H1 (cell line): ENCODE data around the gene COL5A3. TPM values are rescaled to one million over a fixed set of nuclear protein-coding genes. Genes with fewer than 3 reads are reported as not detected.

Experiments used
- CTCF ChIA-PET: fragments of 300-600 bp; sonication (Branson Sonifier 250); formaldehyde crosslinking; loops from one replicate; lab custom pipeline; 2021; ENCODE audit not compliant: partially characterized antibody; lab: Charles Lee
- POLR2A ChIA-PET: fragments of 300-600 bp; sonication (Branson Sonifier 250); formaldehyde crosslinking; loops from one replicate; lab custom pipeline; 2021; ENCODE audit warnings: inconsistent platforms; ENCODE audit not compliant: partially characterized antibody; lab: Charles Lee
- DNase-seq, 2 experiments: peaks; one replicate each; pipeline versions ENCODE4 v3.0.0 to v3.0.0-alpha.2; 2010 to 2022; ENCODE audit warnings: low spot score in 2 of 2, low read depth in 1 of 2, mixed read lengths in 1 of 2
- FAIRE-seq: peaks from 2 replicates; lab custom pipeline; 2011; peaks lifted over from hg19 to GRCh38; lab: Jason Lieb, UNC
- H2AFZ ChIP-seq: 2 replicates; pipeline ENCODE4 v1.8.1; 2012; ENCODE audit warnings: low read length, inconsistent platforms
- H2AK5ac ChIP-seq: 2 replicates; pipeline ENCODE4 v1.6.1; 2013; ENCODE audit warnings: low read depth, low read length
- H2BK120ac ChIP-seq: replicated peaks from 2 replicates; pipeline ENCODE3; 2013; ENCODE audit warnings: low read depth, low read length, inconsistent platforms
- H2BK12ac ChIP-seq: 2 replicates; pipeline ENCODE4 v1.6.1; 2013; ENCODE audit warnings: low read depth, low read length
- H2BK15ac ChIP-seq: 2 replicates; pipeline ENCODE4 v1.6.1; 2013; ENCODE audit warnings: low read length
- H2BK20ac ChIP-seq: 2 replicates; pipeline ENCODE4 v1.6.1; 2013; ENCODE audit warnings: low read length
- H2BK5ac ChIP-seq: 2 replicates; pipeline ENCODE4 v1.6.1; 2013; ENCODE audit warnings: low read depth, low read length
- H3K14ac ChIP-seq: 2 replicates; pipeline ENCODE4 v1.6.1; 2013; ENCODE audit warnings: inconsistent platforms; ENCODE audit not compliant: insufficient read length
- H3K18ac ChIP-seq: 2 replicates; pipeline ENCODE4 v1.6.1; 2013; ENCODE audit warnings: low read length; ENCODE audit errors: extremely low read depth
- H3K23ac ChIP-seq: 2 replicates; pipeline ENCODE4 v1.6.1; 2013; ENCODE audit warnings: inconsistent platforms; ENCODE audit not compliant: insufficient read length
- H3K23me2 ChIP-seq: 2 replicates; pipeline ENCODE4 v1.6.1; 2013; ENCODE audit warnings: low read depth, low read length
- H3K27ac ChIP-seq: 2 replicates; pipeline ENCODE4 v1.6.1; 2011; ENCODE audit warnings: low read depth, low read length, inconsistent platforms
- H3K27me3 ChIP-seq, 4 experiments: replicated peaks in 1 of 4; 1 replicate in 1 of 4; 2 replicates in 3 of 4; pipeline versions ENCODE4 v1.6.1 to v1.8.1; 2011 to 2013; ENCODE audit warnings: low read length in 3 of 4, mild to moderate bottlenecking in 3 of 4, inconsistent platforms in 2 of 4, mixed read lengths in 2 of 4, moderate library complexity in 1 of 4; ENCODE audit not compliant: control insufficient read depth in 3 of 4, insufficient read depth in 3 of 4; ENCODE audit errors: extremely low read depth in 1 of 4
- H3K36me3 ChIP-seq, 4 experiments: 2 replicates each; pipeline versions ENCODE4 v1.6.1 to v1.8.1; 2011 to 2013; ENCODE audit warnings: mild to moderate bottlenecking in 4 of 4, low read length in 3 of 4, moderate library complexity in 2 of 4, control low read depth in 1 of 4, inconsistent platforms in 1 of 4; ENCODE audit not compliant: insufficient read depth in 4 of 4, control insufficient read depth in 2 of 4
- H3K4ac ChIP-seq: replicated peaks from 2 replicates; pipeline ENCODE3; 2013; ENCODE audit warnings: low read length, low read depth, mixed read lengths, inconsistent platforms; ENCODE audit not compliant: insufficient read length
- H3K4me1 ChIP-seq, 4 experiments: replicated peaks in 1 of 4; 1 replicate in 1 of 4; 2 replicates in 3 of 4; pipeline versions ENCODE4 v1.6.1 to v1.8.1; 2011 to 2013; ENCODE audit warnings: low read length in 3 of 4, inconsistent platforms in 2 of 4, mixed read lengths in 1 of 4; ENCODE audit not compliant: insufficient read depth in 4 of 4, control insufficient read depth in 3 of 4
- H3K4me2 ChIP-seq, 2 experiments: 2 replicates each; pipeline versions ENCODE4 v1.6.1 to v1.8.1; 2011 to 2013; ENCODE audit warnings: low read depth in 2 of 2, low read length in 2 of 2, control low read depth in 1 of 2, inconsistent platforms in 1 of 2, mild to moderate bottlenecking in 1 of 2; ENCODE audit not compliant: insufficient read depth in 1 of 2
- H3K4me3 ChIP-seq, 4 experiments: fragments of 200-600, 300-600 bp in 1 of 4; sonication (generic), shearing (Covaris generic), sonication (Bioruptor Twin) in 1 of 4; 2 replicates each; pipeline versions ENCODE4 v1.5.1 to v1.8.1; 2011 to 2016; ENCODE audit warnings: low read length in 4 of 4, low read depth in 3 of 4, control low read depth in 2 of 4, inconsistent platforms in 2 of 4, mild to moderate bottlenecking in 2 of 4, mixed read lengths in 1 of 4, moderate library complexity in 1 of 4; ENCODE audit not compliant: insufficient read depth in 2 of 4; ENCODE audit errors: extremely low read depth in 1 of 4
- H3K56ac ChIP-seq: replicated peaks from 2 replicates; pipeline ENCODE3; 2013; ENCODE audit warnings: low read depth, mild to moderate bottlenecking, mixed read lengths, low read length, inconsistent platforms; ENCODE audit not compliant: insufficient read length
- H3K79me1 ChIP-seq: 2 replicates; pipeline ENCODE4 v1.6.1; 2013; ENCODE audit warnings: low read depth, low read length, control low read depth
- H3K79me2 ChIP-seq, 2 experiments: 2 replicates each; pipeline versions ENCODE4 v1.6.1 to v1.8.1; 2012 to 2013; ENCODE audit warnings: low read length in 2 of 2, mild to moderate bottlenecking in 2 of 2, inconsistent platforms in 1 of 2; ENCODE audit not compliant: insufficient read depth in 2 of 2, control insufficient read depth in 1 of 2
- H3K9ac ChIP-seq, 4 experiments: replicated peaks in 1 of 4; 1 replicate in 1 of 4; 2 replicates in 3 of 4; pipeline versions ENCODE4 v1.6.1 to v1.8.1; 2011 to 2013; ENCODE audit warnings: low read depth in 3 of 4, low read length in 3 of 4, control low read depth in 2 of 4, mild to moderate bottlenecking in 2 of 4, moderate library complexity in 2 of 4, inconsistent platforms in 1 of 4; ENCODE audit errors: extremely low read depth in 1 of 4
- H3K9me3 ChIP-seq, 2 experiments: 2 replicates each; pipeline versions ENCODE4 v1.6.1 to v1.8.1; 2012 to 2013; ENCODE audit warnings: mild to moderate bottlenecking in 2 of 2, moderate library complexity in 2 of 2, control low read depth in 1 of 2, inconsistent platforms in 1 of 2, low read depth in 1 of 2, low read length in 1 of 2, mixed read lengths in 1 of 2; ENCODE audit not compliant: insufficient read depth in 2 of 2
- H4K20me1 ChIP-seq, 2 experiments: replicated peaks in 1 of 2; 2 replicates each; pipeline versions ENCODE3 to v1.8.1; 2011 to 2013; ENCODE audit warnings: inconsistent platforms in 2 of 2, low read length in 2 of 2, mild to moderate bottlenecking in 1 of 2; ENCODE audit not compliant: insufficient read depth in 2 of 2, control insufficient read depth in 1 of 2
- H4K5ac ChIP-seq: 2 replicates; pipeline ENCODE4 v1.6.1; 2013; ENCODE audit warnings: low read length, low read depth, mixed read lengths, inconsistent platforms; ENCODE audit not compliant: insufficient read length
- H4K8ac ChIP-seq: 2 replicates; pipeline ENCODE4 v1.8.0; 2013; ENCODE audit warnings: mild to moderate bottlenecking, moderate library complexity, low read length, inconsistent platforms; ENCODE audit not compliant: insufficient read depth; ENCODE audit errors: extremely low read depth
- H4K91ac ChIP-seq: replicated peaks from 2 replicates; pipeline ENCODE3; 2013; ENCODE audit warnings: low read length, mixed read lengths, inconsistent platforms; ENCODE audit not compliant: insufficient read length
- CHD1 ChIP-seq: IDR thresholded peaks from 2 replicates; pipeline ENCODE4 v1.6.1; 2012; ENCODE audit warnings: low read depth, low read length, improper control_type of control experiment
- EZH2 ChIP-seq: fragments of 200-600 bp; sonication (generic); IDR thresholded peaks from 2 replicates; pipeline ENCODE4 v1.7.1; 2012; ENCODE audit warnings: low read depth, mild to moderate bottlenecking, moderate library complexity, low read length, inconsistent platforms; ENCODE audit not compliant: severe bottlenecking
- GABPA ChIP-seq: IDR thresholded peaks from 2 replicates; pipeline ENCODE4 v1.6.1; 2011; ENCODE audit warnings: mild to moderate bottlenecking, low read length, moderate library complexity, borderline replicate concordance; ENCODE audit not compliant: insufficient read depth
- JUND ChIP-seq: IDR thresholded peaks from 2 replicates; pipeline ENCODE4 v1.6.1; 2011; ENCODE audit warnings: mild to moderate bottlenecking, improper control_type of control experiment, low read length
- NRF1 ChIP-seq: IDR thresholded peaks from 2 replicates; pipeline ENCODE4 v1.6.1; 2011; ENCODE audit warnings: mild to moderate bottlenecking, low read depth, low read length, improper control_type of control experiment
- POLR2A ChIP-seq, 2 experiments: IDR thresholded peaks; 1 replicate in 1 of 2; 2 replicates in 1 of 2; pipeline ENCODE4 v1.6.1; 2011; ENCODE audit warnings: low read depth in 2 of 2, low read length in 2 of 2, mild to moderate bottlenecking in 2 of 2; ENCODE audit errors: control extremely low read depth in 1 of 2
- POU5F1 ChIP-seq: IDR thresholded peaks from 2 replicates; pipeline ENCODE4 v1.6.1; 2011; ENCODE audit warnings: low read depth, mild to moderate bottlenecking, low read length, moderate library complexity
- RXRA ChIP-seq: IDR thresholded peaks from 2 replicates; pipeline ENCODE4 v1.6.1; 2011; ENCODE audit warnings: low read depth, mild to moderate bottlenecking, low read length, moderate library complexity; ENCODE audit not compliant: insufficient read depth
- SP1 ChIP-seq: IDR thresholded peaks from 2 replicates; pipeline ENCODE4 v1.6.1; 2011; ENCODE audit warnings: low read depth, low read length
- YY1 ChIP-seq: IDR thresholded peaks from 2 replicates; pipeline ENCODE4 v1.6.1; 2011; ENCODE audit warnings: low read depth, mild to moderate bottlenecking, low read length
- ZNF274 ChIP-seq: IDR thresholded peaks from 2 replicates; pipeline ENCODE4 v1.7.0; 2012; ENCODE audit warnings: low read length, borderline replicate concordance; ENCODE audit errors: extremely low read depth
- WGBS, 2 experiments: shearing (Covaris generic) in 1 of 2; methylation state at CpG; one replicate each; pipeline versions ENCODE4 v1.1.6 to v1.1.7; 2013 to 2015; ENCODE audit warnings: low lambda C conversion rate in 2 of 2, mixed read lengths in 2 of 2, inconsistent platforms in 1 of 2, low coverage in 1 of 2, missing lambda C conversion rate in 1 of 2; ENCODE audit not compliant: insufficient replicate concordance in 2 of 2, insufficient coverage in 1 of 2, insufficient read length in 1 of 2; ENCODE audit errors: extremely low coverage in 1 of 2, missing lambda C conversion rate in 1 of 2; 5-methylcytosine and 5-hydroxymethylcytosine counted together
- polyA plus RNA-seq, 7 experiments: library from polyadenylated mRNA; depleted of rRNA in 3 of 7; stranded (reverse) in 5 of 7; unstranded in 2 of 7; fragments of >200 nt in 5 of 7; fragments of 200-250 nt in 2 of 7; gene quantifications; 1 replicate in 5 of 7; 2 replicates in 1 of 7; 4 replicates in 1 of 7; pipeline versions ENCODE4 v1.2.1 to v1.2.3, GENCODE V29; 2011 to 2013; ENCODE audit warnings: missing spikeins in 2 of 7, mixed read lengths in 2 of 7
- total RNA-seq: library from RNA; stranded (reverse); fragmentation: NEBNext Ultra II Directional; extraction: Animal tissue kit (Norgen Biotek cat#: 25700); gene quantifications from 2 replicates; pipeline ENCODE4 v1.2.1, GENCODE V29; 2021
- TF ChIP-seq, protein P1 (sequence below): IDR thresholded peaks from 2 replicates; pipeline ENCODE4 v1.6.1; 2012; ENCODE audit warnings: inconsistent platforms

The COL5A3 gene
- total and polyA plus RNA-seq, 2 of the 8 experiments (the other 6 are each of a cell fraction or from before 2014, with no cell fraction given) = 0.67 to 0.74 TPM

DNA sequence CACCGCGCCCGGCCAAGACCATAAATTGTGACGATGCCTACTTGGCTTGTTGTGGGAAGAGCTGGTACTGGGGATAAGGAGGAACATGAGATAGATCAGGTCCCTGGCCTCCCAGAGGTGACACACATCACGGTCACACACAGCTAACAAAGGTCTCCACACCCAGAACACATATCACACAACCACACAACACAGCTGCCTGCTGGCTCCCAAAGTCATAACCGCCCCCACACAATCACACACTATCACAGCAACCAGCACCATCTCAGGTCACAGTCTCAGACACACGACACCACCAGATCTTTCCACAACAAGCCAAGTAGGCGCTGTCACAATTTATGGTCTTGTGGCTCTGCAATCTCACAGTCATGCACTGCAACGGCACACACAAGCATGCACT is 5.7 kb downstream of the COL5A3 start:
- Histone ChIP-seq H3K9ac (no peak overlapping the region), H2AFZ (no peak overlapping the region), H2BK12ac (no peak overlapping the region), H3K14ac (no peak overlapping the region), H3K23ac (no peak overlapping the region), H3K9me3 (no peaks in the 10 kb centered on the region), H2AK5ac (no peak overlapping the region), H2BK120ac (no peak overlapping the region), H2BK20ac (no peak overlapping the region), H3K79me1 (no peaks in the 10 kb centered on the region), H3K4ac (no peak overlapping the region), H3K4me3 (no peak overlapping the region), H3K56ac (no peak overlapping the region), H3K23me2 (peaks cover 10% of the 10 kb centered on the region; the same call in 1 of the 2 replicates), H2BK15ac (no peak overlapping the region), H4K91ac (no peak overlapping the region), H3K27ac (no peak overlapping the region), H3K79me2 (no peaks in the 10 kb centered on the region), H4K5ac (no peak overlapping the region), H3K36me3 (no peaks in the 10 kb centered on the region), H2BK5ac (no peak overlapping the region; the same call in 1 of the 2 replicates), H4K20me1 (peaks cover 2 to 7% of the 10 kb centered on the region in 2 experiments), H3K27me3 (peaks cover 0 to 6% (median 3%) of the 10 kb centered on the region in 4 experiments; a peak in 6 of 7 replicates), H4K8ac (no peak overlapping the region), H3K4me2 (no peak overlapping the region), H3K18ac (no peak overlapping the region), H3K4me1 (peaks cover 1 to 8% (median 5%) of the 10 kb centered on the region in 4 experiments)
- POLR2A ChIA-PET = interaction anchor here (1.3 to 1.4 kb wide), 2 partner anchors 74 to 105 kb away, joined by 3 to 4 read pairs; no protein-coding TSS in a partner anchor
- DNase-seq (no peak), FAIRE-seq (no peak)
- CTCF ChIA-PET = interaction anchor here (0.7 to 2.1 kb wide), 6 partner anchors 10 to 74 kb away, joined by 3 to 5 read pairs (median 3); no protein-coding TSS in a partner anchor
- 88% methylated on average over 9 of the region's 9 CpGs; no CpG with 5 or more reads in 1 of the 2 experiments for WGBS, 2 experiments
- no peak for TF ChIP-seq SP1
- no peak for TF ChIP-seq GABPA
- TF ChIP-seq POLR2A (IDR thresholded peaks at IDR 0.05; ENCODE audit: control extremely low read depth in 1 of 2, low read depth in 2 of 2, low read length in 2 of 2) = no peak
- TF ChIP-seq JUND = no peak
- TF ChIP-seq EZH2 = no peak
- no peak for TF ChIP-seq YY1
- TF ChIP-seq RXRA = no peak
- no peak for TF ChIP-seq ZNF274
- TF ChIP-seq NRF1 = no peak
- TF ChIP-seq CHD1 = no peak
- TF ChIP-seq POU5F1 = no peak
- TF ChIP-seq, protein P1, sequence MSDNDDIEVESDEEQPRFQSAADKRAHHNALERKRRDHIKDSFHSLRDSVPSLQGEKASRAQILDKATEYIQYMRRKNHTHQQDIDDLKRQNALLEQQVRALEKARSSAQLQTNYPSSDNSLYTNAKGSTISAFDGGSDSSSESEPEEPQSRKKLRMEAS = no peak
